HG03025 (cell line): ENCODE data around the gene ADAMTS12.

Experiments
- ATAC-seq: cut with Tn5 transposase; IDR thresholded peaks from one replicate; pipeline ENCODE4 v1.9.1; 2021; ENCODE audit warnings: mild to moderate bottlenecking, moderate library complexity; ENCODE audit not compliant: unreplicated experiment, low FRiP score

ADAMTS12 gene, protein sequence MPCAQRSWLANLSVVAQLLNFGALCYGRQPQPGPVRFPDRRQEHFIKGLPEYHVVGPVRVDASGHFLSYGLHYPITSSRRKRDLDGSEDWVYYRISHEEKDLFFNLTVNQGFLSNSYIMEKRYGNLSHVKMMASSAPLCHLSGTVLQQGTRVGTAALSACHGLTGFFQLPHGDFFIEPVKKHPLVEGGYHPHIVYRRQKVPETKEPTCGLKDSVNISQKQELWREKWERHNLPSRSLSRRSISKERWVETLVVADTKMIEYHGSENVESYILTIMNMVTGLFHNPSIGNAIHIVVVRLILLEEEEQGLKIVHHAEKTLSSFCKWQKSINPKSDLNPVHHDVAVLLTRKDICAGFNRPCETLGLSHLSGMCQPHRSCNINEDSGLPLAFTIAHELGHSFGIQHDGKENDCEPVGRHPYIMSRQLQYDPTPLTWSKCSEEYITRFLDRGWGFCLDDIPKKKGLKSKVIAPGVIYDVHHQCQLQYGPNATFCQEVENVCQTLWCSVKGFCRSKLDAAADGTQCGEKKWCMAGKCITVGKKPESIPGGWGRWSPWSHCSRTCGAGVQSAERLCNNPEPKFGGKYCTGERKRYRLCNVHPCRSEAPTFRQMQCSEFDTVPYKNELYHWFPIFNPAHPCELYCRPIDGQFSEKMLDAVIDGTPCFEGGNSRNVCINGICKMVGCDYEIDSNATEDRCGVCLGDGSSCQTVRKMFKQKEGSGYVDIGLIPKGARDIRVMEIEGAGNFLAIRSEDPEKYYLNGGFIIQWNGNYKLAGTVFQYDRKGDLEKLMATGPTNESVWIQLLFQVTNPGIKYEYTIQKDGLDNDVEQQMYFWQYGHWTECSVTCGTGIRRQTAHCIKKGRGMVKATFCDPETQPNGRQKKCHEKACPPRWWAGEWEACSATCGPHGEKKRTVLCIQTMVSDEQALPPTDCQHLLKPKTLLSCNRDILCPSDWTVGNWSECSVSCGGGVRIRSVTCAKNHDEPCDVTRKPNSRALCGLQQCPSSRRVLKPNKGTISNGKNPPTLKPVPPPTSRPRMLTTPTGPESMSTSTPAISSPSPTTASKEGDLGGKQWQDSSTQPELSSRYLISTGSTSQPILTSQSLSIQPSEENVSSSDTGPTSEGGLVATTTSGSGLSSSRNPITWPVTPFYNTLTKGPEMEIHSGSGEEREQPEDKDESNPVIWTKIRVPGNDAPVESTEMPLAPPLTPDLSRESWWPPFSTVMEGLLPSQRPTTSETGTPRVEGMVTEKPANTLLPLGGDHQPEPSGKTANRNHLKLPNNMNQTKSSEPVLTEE (N-terminal part only)

DNA sequence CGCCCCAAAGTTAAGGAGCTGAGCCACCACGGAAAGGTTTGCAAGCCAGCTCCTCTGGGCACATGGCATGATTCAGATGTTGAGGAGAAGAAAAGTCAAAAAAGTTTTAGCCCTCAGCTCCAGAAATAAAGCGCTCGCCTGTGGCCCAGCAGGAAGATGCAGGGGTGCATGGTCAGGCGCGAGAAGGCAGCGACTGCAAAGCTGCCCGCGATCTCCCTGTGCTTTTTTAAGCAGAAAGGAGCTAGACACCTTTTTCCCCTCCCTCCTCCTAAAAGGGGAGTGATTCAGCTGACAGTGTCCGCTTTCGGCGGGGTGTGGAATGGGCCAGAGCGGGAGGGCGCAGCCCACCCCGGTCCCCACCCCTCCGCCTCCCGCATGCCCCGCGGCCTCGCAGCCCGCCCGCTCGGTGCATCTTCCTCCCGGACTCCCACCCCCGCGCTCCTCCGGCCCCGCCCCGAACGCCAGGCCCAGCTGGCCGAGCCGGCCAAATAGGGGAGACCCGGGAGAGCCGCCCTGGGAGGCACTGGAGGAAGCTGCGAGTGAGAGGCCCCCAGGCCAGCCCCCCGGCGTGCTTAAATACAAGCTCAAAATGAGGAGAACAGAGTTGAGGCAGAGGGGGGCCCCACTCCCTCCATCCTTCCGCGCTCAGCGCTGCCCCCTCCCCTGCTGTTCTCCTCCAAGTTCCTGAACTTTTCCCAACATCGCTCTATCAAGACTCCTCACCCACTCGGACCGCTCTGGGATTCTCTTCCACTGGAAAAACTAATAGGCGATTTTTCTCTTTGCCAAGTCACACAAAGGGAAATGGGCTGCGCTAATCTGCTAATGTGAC, at the start of gene ADAMTS12:
Gene ADAMTS12 (minus strand): TSS at position 203 of the 832 bp plus-strand sequence. CDS start 134 bp downstream, at position 69.
- no peak for ATAC-seq

DNA sequence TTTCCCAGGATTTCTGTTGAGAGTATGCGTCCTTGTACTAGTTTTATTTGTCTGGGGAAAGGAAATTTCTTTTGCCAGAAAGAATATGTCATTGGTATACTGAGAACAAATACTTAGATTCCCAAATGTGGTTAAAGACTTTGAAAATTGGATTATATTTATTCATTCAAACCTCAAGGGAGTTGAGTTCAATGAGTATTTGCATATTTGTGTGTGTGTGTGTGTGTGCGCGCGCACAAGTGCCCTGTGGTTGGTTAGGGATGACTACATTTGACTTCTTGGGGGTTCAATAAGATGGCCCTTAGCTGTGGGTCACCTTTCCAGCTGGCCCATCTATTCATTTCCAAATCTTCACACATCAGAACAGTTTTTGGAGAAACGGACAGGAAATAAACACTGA, 49.3 kb upstream of the ADAMTS12 start:
- ATAC-seq, result no peak

DNA sequence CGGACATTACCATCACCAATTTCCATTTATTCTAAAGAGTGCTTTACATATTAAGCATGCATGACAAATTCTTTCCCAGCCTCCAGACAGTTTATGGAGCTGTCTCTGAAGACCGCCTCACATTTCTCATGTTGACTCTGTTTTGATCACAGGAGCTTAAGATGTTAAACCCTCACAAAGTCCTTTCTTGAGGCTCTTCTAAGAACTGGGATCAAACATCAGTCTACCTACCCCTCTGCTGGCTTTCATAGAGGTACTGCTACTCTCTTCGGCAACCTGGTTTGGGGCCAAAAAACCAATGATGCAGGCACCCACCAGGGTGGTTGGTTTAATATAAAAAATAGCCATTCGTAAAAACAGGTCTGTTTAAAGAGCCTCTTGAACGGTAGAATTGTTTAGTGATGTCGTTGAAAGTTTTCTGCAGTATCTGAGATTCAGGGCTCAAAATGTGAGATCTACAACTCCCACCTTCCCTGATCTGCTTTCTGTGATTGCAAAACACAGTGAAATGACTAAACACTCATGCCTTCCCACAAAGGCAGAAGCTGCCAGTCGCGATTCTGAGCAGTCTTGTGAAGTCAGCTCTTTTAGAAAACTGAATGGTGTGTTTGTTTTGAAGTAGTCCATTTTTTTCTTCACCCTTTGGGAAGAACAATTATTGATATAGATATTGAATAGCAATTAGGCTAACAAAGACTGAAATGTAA, 47.9 kb upstream of the ADAMTS12 start:
- no peak for ATAC-seq

DNA sequence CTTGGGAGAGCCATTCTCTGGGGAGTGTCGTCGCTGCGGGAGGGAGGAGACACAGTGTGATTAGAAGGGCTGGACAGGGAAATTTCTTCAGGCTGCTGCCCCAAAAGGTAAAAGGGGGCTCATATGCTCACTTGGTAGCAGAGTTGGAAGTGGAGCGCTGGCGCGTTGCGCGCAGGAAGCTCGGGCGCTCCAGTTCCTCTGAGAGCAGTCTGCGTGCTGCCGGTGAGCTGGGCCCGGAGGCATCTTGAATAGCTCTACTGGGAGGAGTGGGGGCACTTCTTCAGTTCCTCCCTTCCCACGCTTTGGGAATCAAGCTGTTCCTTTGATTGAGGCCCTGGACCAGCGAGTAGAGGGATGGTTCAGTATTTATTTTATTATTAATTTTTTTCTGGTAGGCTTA, 47.1 kb upstream of the ADAMTS12 start:
- ATAC-seq, result no peak

DNA sequence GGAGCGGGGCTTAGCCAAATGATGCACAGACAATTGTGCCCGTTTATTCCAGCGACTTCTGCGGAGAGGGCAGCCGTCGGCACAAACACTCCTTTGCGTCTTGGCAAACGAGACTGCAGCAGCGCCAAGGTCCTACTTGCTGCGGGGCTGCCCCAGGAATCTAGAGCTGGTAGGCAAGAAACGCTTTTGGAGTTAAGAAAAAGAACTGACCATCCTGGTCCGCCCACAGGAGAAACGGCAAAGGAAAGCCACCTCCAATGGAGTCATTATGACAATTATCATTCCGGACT, 46.7 kb upstream of the ADAMTS12 start:
- no peak for ATAC-seq

DNA sequence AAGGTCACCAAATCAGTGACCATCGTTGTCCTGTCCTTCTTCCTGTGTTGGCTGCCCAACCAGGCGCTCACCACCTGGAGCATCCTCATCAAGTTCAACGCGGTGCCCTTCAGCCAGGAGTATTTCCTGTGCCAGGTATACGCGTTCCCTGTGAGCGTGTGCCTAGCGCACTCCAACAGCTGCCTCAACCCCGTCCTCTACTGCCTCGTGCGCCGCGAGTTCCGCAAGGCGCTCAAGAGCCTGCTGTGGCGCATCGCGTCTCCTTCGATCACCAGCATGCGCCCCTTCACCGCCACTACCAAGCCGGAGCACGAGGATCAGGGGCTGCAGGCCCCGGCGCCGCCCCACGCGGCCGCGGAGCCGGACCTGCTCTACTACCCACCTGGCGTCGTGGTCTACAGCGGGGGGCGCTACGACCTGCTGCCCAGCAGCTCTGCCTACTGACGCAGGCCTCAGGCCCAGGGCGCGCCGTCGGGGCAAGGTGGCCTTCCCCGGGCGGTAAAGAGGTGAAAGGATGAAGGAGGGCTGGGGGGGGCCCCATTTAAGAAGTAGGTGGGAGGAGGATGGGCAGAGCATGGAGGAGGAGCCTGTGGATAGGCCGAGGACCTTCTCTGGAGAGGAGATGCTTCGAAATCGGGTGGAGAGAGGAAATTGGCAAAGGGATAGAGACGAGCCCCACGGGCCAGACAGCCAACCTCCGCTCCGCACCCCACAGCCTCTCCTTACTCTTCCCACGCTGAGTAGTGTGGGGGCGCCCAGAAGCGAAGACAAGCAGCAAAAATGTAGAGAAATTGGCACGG, 46.1 kb upstream of the ADAMTS12 start:
- no peak for ATAC-seq

DNA sequence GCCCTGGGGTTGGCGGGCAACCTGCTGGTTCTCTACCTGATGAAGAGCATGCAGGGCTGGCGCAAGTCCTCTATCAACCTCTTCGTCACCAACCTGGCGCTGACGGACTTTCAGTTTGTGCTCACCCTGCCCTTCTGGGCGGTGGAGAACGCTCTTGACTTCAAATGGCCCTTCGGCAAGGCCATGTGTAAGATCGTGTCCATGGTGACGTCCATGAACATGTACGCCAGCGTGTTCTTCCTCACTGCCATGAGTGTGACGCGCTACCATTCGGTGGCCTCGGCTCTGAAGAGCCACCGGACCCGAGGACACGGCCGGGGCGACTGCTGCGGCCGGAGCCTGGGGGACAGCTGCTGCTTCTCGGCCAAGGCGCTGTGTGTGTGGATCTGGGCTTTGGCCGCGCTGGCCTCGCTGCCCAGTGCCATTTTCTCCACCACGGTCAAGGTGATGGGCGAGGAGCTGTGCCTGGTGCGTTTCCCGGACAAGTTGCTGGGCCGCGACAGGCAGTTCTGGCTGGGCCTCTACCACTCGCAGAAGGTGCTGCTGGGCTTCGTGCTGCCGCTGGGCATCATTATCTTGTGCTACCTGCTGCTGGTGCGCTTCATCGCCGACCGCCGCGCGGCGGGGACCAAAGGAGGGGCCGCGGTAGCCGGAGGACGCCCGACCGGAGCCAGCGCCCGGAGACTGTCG, 45.4 kb upstream of the ADAMTS12 start:
- no peak for ATAC-seq

DNA sequence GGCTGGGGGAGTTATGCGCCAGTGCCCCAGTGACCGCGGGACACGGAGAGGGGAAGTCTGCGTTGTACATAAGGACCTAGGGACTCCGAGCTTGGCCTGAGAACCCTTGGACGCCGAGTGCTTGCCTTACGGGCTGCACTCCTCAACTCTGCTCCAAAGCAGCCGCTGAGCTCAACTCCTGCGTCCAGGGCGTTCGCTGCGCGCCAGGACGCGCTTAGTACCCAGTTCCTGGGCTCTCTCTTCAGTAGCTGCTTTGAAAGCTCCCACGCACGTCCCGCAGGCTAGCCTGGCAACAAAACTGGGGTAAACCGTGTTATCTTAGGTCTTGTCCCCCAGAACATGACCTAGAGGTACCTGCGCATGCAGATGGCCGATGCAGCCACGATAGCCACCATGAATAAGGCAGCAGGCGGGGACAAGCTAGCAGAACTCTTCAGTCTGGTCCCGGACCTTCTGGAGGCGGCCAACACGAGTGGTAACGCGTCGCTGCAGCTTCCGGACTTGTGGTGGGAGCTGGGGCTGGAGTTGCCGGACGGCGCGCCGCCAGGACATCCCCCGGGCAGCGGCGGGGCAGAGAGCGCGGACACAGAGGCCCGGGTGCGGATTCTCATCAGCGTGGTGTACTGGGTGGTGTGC, 44.7 kb upstream of the ADAMTS12 start, which contains the start of gene RXFP3:
Gene RXFP3 (plus strand): TSS at position 6 of the 636 bp plus-strand sequence. CDS start 355 bp downstream, at position 361.
- ATAC-seq, result no peak

DNA sequence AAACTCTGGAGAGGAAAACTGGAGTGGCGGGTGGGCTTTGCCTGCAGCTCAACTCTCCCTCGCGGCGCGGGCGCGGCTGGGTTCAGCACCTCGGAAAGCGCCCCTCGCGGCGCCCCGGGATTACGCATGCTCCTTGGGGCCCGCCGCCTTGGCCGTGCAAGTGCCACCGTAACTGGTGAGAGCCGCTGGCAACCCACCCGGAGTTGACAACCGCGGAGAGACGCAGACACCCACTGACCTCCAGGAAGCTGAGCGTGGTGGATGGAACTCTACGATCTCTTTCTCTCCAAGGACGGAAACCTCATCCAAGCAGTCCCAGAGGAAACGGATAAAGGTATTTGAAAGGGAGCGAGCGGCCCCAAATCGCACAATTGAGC, 44.2 kb upstream of the ADAMTS12 start:
- no peak for ATAC-seq

DNA sequence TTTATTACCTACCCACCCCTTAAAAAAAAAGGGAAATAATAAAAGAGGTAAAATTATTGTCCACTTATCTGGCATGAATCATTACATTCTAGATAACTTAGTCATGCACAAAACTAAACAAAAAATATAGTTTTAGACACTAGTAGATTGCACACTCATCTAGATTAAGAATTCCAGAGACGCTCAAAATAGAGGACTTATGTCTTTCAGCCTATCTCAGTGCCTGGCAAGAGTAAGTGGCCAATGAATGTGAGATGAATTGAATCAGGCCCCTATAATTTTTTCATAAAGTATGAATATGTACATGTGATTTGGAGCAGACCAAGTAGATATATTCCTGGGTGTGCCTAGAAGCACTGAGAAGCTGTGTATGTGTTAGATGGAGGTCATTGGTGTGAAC, 42.4 kb upstream of the ADAMTS12 start:
- ATAC-seq, result peak; percentile 15

DNA sequence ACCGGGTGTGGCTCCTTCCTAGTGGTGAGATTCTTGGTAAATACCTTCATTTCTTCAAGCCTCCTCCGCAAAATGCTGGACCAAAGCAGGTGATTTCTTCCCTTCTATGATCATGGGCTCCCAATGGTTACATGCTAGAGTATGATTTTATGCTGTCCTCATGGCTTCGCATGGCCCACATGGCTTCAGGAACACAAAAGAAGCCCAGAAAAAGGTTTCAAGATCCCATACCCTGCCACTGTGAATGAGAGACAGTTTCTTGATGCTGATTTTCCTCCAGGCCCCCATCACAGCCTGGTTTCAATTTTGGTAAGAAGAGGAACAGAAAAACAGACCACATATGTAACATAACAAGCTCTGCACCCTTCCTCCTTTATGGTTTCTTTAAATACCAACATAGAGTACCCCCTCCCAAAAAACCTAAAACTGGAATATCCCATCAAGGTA, 42.0 kb upstream of the ADAMTS12 start:
- ATAC-seq, result peak; percentile 74

DNA sequence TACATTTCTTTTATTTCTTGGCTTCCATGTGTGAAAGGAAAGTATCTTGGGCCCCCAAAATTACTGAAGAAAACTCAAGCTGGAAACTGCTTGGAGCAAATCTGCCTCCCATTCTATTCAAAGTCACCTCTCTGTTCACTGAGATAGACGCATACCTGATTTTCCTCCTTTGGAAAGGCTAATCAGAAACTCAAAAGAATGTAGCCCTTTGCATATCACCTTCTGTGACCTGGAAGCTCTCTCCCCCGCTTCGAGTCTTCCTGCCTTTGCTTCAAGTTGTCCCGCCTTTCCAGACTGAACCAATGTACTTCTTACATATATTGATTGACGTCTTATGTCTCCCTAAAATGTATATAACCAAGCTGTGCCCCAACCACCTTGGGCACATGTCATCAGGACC, 39.3 kb upstream of the ADAMTS12 start:
- ATAC-seq, result no peak

DNA sequence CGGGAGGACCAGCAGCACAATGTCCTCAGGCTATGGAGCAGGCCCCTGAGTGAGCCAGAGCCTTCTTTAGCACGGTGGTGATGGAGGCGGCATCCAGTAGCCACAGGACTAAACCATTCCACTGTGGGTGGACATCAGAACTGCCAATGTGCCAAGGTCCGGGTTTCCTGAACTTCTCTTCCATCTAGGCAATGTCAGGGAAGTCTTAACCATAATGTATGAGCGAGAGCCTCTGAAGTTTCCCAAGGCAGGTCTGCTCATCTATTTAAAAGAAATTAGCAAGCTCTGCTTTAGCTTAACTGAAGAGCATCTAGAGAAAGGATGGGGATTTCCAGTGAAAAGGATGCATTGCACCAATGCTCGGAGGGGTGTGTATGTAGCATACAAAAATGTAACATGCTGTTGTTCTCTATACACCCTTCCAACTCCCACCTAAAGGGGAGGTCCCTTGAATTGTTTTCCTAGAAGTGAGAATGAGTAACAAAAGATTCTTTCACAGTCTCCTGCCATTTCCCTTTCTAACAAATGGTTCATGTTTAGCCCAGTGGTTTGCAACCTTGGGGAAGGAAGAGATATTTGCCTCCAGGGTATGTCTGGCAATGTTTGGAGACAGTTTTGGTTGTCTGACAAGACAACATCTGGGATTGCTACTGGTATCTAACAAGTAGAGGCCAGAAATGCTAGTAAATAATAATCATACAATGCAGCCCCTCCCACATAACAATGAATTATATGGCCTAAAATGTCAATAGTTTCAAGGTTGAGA, 38.3 kb upstream of the ADAMTS12 start:
- ATAC-seq, result no peak

DNA sequence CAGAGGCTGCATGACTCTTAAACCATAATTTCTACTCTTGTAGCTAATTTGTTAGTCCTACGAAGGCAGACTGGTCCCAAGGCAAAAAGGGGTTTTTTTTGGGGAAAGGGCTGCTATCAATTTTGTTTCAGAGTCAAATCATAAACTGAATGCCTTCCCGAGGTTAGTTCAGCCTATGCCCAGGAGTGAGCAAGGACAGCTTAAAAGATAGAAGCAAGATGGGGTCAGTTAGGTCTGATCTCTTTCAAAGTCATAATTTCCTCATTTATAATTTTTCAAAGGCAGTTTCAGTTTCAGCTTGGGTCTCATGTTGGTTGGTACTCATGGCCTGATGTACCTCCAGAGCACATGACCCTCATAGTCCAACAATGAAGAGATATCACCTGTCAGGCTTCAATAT, 36.5 kb upstream of the ADAMTS12 start:
- no peak for ATAC-seq

DNA sequence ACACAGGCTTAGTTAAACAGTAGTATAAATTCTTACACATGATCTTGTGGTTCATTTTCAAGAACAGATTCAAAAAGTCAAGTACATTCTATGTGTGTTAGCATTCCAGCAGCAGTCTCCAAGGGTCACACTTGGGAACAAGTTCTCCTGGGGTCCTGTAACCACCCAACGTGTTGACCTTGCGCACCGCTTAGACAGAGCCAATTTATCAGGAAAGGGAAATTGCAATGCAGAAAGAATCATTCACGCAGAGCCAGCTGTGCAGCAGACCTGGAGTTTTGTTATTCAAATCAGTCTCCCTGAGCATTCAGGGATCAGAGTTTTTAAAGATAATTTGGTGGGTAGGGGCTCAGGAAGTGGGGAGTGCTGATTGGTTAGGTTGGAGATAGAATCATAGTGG, 35.9 kb upstream of the ADAMTS12 start:
- ATAC-seq, result no peak

DNA sequence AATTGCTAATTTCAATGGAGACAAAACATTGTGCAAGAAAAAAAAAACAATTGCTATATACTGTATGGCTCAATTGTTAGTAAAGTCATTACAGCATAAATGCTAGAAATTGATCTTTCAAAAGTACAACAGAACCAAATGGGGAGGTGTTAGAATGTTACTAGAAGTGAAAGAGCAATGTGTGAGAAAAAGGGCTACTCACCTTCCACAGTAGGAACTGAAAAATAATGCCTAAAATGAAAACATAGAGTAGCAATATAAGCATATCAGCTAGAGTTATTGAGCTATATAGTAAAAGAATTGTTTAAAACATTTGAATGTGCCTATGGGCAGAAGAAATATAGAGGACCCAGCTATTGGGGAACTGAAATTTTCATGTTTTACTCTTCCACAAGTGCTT, 33.5 kb upstream of the ADAMTS12 start:
- ATAC-seq, result no peak

DNA sequence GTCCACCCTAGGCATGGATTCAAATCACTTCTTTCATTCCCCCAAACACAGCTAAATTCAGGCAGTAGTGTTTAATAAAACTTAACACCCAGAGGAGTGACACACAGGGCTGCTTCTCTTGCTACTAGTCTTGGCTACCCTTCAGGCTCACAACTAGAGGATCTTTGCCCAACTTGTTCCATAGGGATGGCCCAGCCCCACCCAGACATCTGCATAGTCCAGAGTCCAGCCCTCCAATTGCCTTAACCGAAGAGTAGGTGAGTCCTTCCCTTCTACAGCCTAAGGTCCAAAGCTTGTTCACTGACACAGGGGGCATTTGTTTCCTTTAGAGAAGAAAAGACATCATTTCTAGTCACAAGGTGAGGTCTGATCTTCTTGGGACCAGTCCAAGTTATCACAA, 29.2 kb upstream of the ADAMTS12 start:
- ATAC-seq, result no peak
